Measurements from ENCODE around the gene MEIS2. TPM values are rescaled to one million over a fixed set of nuclear protein-coding genes. Genes with fewer than 3 reads are reported as not detected.

MEIS2 gene
- total and polyA plus RNA-seq, 7 donors, result 1.4 to 154 (median 76.0) TPM

DNA sequence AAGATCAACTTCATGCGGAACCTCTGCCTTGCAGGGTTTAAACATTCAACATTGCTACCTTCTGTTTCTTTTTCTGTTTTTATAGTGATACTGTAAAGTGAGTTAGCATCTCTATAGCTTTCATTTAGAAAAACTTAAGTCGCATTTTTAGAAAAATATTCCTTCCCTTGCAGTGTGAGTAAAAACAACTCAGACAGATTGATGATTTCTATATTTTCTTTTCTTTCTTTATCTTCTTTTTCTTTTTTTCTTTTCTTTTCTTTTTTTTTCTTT lies 2.8 kb upstream of the MEIS2 start:
- intact Hi-C loops (cut with DNase I), result loop anchor here (5.0 to 10.0 kb wide), 2 partner anchors 318 to 501 kb away; no protein-coding TSS in a partner anchor
- Histone ChIP-seq H3K27me3 (no peaks in the 10 kb centered on the region), H3K9me3 (no peaks in the 10 kb centered on the region), H3K27ac (peak overlapping the region; percentile 95 to 97 (median 96)), H3K4me1 (peaks cover 0 to 3% (median 0%) of the 10 kb centered on the region in 4 donors), H3K4me3 (peak overlapping the region; percentile 83 to 87 (median 84)), H3K36me3 (no peaks in the 10 kb centered on the region)
- no peak for DNase-seq
- no peak for TF ChIP-seq POLR2AphosphoS5 (IDR thresholded peaks at IDR 0.05)
- TF ChIP-seq POLR2A (IDR thresholded peaks at IDR 0.05), result no peak
- TF ChIP-seq EP300 (IDR thresholded peaks at IDR 0.05), result no peak
- TF ChIP-seq, protein P1, sequence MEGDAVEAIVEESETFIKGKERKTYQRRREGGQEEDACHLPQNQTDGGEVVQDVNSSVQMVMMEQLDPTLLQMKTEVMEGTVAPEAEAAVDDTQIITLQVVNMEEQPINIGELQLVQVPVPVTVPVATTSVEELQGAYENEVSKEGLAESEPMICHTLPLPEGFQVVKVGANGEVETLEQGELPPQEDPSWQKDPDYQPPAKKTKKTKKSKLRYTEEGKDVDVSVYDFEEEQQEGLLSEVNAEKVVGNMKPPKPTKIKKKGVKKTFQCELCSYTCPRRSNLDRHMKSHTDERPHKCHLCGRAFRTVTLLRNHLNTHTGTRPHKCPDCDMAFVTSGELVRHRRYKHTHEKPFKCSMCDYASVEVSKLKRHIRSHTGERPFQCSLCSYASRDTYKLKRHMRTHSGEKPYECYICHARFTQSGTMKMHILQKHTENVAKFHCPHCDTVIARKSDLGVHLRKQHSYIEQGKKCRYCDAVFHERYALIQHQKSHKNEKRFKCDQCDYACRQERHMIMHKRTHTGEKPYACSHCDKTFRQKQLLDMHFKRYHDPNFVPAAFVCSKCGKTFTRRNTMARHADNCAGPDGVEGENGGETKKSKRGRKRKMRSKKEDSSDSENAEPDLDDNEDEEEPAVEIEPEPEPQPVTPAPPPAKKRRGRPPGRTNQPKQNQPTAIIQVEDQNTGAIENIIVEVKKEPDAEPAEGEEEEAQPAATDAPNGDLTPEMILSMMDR (IDR thresholded peaks at IDR 0.05), result no peak
- 26 to 36% methylated on average over 2 of the region's 2 CpGs for WGBS, 2 donors

DNA sequence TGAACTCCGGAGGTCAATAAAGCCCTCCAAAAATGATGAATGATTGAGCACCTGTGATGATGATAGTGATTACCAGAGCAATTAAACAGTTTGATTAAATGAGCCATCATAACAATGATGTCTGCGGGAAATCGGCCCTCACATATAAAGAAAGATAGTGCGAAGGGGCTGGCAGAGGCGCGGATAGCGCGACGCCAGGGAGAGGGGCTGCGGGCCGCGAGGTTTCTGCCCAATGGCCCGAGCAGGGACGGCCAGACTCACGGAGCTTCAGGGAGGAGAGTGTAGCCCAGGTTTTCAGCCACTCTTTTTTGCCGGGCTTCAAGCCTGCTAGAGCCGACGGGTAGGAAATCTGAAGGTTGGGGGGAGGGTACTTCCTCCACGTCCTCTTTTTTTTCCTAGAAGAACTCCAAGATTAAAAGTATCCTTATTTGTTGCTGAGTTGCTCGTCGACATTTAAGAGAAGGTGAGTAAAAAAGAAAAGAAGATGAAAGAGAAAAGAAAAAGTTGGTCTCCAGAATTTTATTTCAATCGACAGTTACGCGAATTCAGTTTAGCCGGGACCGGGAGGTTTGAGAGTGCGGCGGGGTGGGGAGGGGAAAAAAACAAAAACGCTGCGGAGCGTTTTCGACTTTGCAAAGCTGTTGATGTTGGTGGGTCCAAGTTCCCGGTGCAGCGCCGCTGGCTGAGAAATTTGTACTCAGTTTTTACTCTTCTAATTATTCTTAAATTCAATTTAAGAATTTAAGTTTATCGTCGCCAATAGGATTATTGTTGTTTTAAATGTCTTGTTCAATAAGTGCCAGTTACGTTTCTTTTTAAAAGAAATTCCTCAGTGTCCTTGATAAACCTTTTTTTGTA lies 2.2 kb upstream of the MEIS2 start:
- Histone ChIP-seq H3K4me1 (no peaks in the 10 kb centered on the region), H3K9me3 (no peaks in the 10 kb centered on the region), H3K27me3 (no peaks in the 10 kb centered on the region), H3K27ac (peak overlapping the region; percentile 95 to 97 (median 96)), H3K4me3 (peak overlapping the region; percentile 83 to 87 (median 84)), H3K36me3 (no peaks in the 10 kb centered on the region)
- no peak for TF ChIP-seq EP300 (IDR thresholded peaks at IDR 0.05)
- TF ChIP-seq POLR2A (IDR thresholded peaks at IDR 0.05), result peak in 1 of 2 donors; percentile 29
- 7 to 18% methylated on average over 38 of the region's 38 CpGs for WGBS, 2 donors
- intact Hi-C loops (cut with DNase I), result loop anchor here (5.0 to 10.0 kb wide), 2 partner anchors 318 to 500 kb away; no protein-coding TSS in a partner anchor
- DNase-seq, result peak; percentile 71

GRCh38 chr15:37101980-37102304 lies 1.6 kb upstream of the MEIS2 start:
- Histone ChIP-seq H3K4me3 (peak overlapping the region; percentile 83 to 87 (median 84)), H3K27me3 (no peaks in the 10 kb centered on the region), H3K9me3 (no peaks in the 10 kb centered on the region), H3K27ac (peak overlapping the region; percentile 95 to 97 (median 96)), H3K36me3 (no peaks in the 10 kb centered on the region), H3K4me1 (no peaks in the 10 kb centered on the region)
- TF ChIP-seq EP300 (IDR thresholded peaks at IDR 0.05), result no peak
- TF ChIP-seq POLR2AphosphoS5 (IDR thresholded peaks at IDR 0.05), result peak in 3 of 4 donors; percentile 29 to 77 (median 73)
- 5 to 9% methylated on average over 15 of the region's 15 CpGs for WGBS, 2 donors
- intact Hi-C loops (cut with DNase I), result loop anchor here (5.0 to 10.0 kb wide), 2 partner anchors 317 to 500 kb away; no protein-coding TSS in a partner anchor
- DNase-seq, result peak; percentile 89

GRCh38 chr15:37100966-37101215 lies 542 bp upstream of the MEIS2 start:
- no peaks in the 10 kb centered on the region for H3K9me3 ChIP-seq
- 0 to 1% methylated on average over 11 of the region's 11 CpGs for WGBS, 2 donors
- intact Hi-C loops (cut with DNase I), result loop anchor here (5.0 to 10.0 kb wide), 2 partner anchors 316 to 499 kb away; no protein-coding TSS in a partner anchor
- no peaks in the 10 kb centered on the region for H3K27me3 ChIP-seq
- peak overlapping the region; percentile 95 to 97 (median 96) for H3K27ac ChIP-seq
- no peak for TF ChIP-seq EP300 (IDR thresholded peaks at IDR 0.05)
- TF ChIP-seq, protein P1 (IDR thresholded peaks at IDR 0.05), result no peak
- no peak for TF ChIP-seq POLR2AphosphoS5 (IDR thresholded peaks at IDR 0.05)
- TF ChIP-seq POLR2A (IDR thresholded peaks at IDR 0.05), result no peak
- peak overlapping the region; percentile 83 to 87 (median 84) for H3K4me3 ChIP-seq
- no peaks in the 10 kb centered on the region for H3K4me1 ChIP-seq
- no peak for DNase-seq
- H3K36me3 ChIP-seq, result no peaks in the 10 kb centered on the region

DNA sequence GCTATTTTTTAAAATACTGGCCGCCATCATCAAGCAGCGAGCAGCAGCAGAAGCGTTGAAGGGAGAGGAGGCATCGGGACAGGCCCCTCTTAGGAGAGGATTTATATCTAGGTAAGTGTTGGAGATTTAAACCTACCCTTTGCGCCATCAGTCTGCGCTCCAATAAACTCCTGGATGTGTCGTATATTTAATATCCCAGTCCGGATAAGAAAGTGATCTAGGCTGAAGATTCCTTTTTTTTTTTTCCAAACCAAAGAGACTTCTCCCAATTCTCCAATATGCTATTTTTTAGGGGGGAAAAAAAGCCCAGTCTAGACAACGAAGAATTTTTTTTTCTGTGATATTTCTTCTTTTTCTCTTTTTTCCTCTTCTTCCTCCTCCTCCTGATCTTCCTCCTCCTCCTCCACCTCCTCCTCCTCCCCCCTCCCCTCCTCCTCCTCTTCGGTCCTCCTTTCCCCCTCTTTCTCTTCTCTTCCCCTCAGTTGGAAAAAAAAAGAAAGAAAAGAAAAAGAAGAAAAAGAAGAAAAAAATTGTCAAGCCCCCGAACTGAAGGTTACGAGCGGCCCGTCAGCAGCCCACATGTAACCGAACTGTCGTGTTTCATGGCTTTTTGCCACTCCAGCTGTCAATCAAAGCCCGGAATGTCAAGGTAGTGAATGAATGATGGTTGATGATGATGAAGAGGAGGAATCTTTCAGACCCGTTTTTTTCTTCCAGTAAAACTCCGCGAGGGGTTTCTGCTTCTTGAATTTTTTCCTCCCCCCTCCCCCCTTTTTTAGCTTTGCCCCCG lies 835 bp downstream of the MEIS2 start:
- Histone ChIP-seq H3K9me3 (no peaks in the 10 kb centered on the region), H3K36me3 (no peaks in the 10 kb centered on the region), H3K4me3 (peak overlapping the region; percentile 83 to 87 (median 84)), H3K4me1 (no peaks in the 10 kb centered on the region), H3K27me3 (no peaks in the 10 kb centered on the region), H3K27ac (peak overlapping the region; percentile 95 to 97 (median 96))
- WGBS, 2 donors, result 2 to 3% methylated on average over 21 of the region's 21 CpGs
- DNase-seq, result peak; percentile 81
- TF ChIP-seq EP300 (IDR thresholded peaks at IDR 0.05), result no peak
- TF ChIP-seq POLR2A (IDR thresholded peaks at IDR 0.05), result no peak
- peak in 1 of 4 donors; percentile 44 for TF ChIP-seq POLR2AphosphoS5 (IDR thresholded peaks at IDR 0.05)
- TF ChIP-seq, protein P1 (IDR thresholded peaks at IDR 0.05), result no peak
- intact Hi-C loops (cut with DNase I), result loop anchor here (5.0 to 10.0 kb wide), 4 partner anchors 33 to 497 kb away; no protein-coding TSS in a partner anchor
